DOHH2 (cell line): Measurements from ENCODE around the gene LGI2.

Experiments used
- EZH2phosphoT487 ChIP-seq: fragments of 200-600 bp; sonication (generic); IDR thresholded peaks from 2 replicates; pipeline ENCODE4 v1.6.1; 2017; ENCODE audit warnings: borderline replicate concordance, mild to moderate bottlenecking, antibody characterized with exemption, low read length, moderate library complexity, mixed read lengths
- TF ChIP-seq, protein P1 (sequence below): fragments of 200-600 bp; sonication (generic); IDR thresholded peaks from one replicate; pipeline ENCODE4 v1.5.1; 2014; ENCODE audit warnings: antibody characterized with exemption, mild to moderate bottlenecking, low read depth, low read length; ENCODE audit not compliant: poor library complexity, severe bottlenecking

GRCh38 chr4:25065431-25065858 lies 34.7 kb upstream of the LGI2 start:
- TF ChIP-seq, protein P1, sequence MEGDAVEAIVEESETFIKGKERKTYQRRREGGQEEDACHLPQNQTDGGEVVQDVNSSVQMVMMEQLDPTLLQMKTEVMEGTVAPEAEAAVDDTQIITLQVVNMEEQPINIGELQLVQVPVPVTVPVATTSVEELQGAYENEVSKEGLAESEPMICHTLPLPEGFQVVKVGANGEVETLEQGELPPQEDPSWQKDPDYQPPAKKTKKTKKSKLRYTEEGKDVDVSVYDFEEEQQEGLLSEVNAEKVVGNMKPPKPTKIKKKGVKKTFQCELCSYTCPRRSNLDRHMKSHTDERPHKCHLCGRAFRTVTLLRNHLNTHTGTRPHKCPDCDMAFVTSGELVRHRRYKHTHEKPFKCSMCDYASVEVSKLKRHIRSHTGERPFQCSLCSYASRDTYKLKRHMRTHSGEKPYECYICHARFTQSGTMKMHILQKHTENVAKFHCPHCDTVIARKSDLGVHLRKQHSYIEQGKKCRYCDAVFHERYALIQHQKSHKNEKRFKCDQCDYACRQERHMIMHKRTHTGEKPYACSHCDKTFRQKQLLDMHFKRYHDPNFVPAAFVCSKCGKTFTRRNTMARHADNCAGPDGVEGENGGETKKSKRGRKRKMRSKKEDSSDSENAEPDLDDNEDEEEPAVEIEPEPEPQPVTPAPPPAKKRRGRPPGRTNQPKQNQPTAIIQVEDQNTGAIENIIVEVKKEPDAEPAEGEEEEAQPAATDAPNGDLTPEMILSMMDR = no peak
- TF ChIP-seq EZH2phosphoT487 = no peak
